NCI-H2107 treated with DMSO at 0.1 percent for 48 hours (cell line): ENCODE measurements around the gene ADD2.

Experiments
- DNase-seq: peaks from one replicate; lab custom pipeline; 2025; ENCODE audit not compliant: unreplicated experiment; lab: John Stamatoyannopoulos, UW

Gene ADD2

GRCh38 chr2:70607121-70607561 lies 160.9 kb downstream of the ADD2 start:
- DNase-seq = no peak
